Panc1 (cell line): Measurements from ENCODE around the gene ITPR2.

Experiments
- POLR2AphosphoS5 ChIP-seq: IDR thresholded peaks from 2 replicates; pipeline ENCODE4 v1.6.1; 2012; ENCODE audit warnings: mild to moderate bottlenecking, low read depth, low read length, moderate library complexity
- TCF7L2 ChIP-seq: IDR thresholded peaks from 2 replicates; pipeline ENCODE4 v1.6.1; 2011; ENCODE audit warnings: mild to moderate bottlenecking, low read depth, low read length, inconsistent platforms

GRCh38 chr12:26661399-26661798 is 171.6 kb downstream of the ITPR2 start:
- TF ChIP-seq TCF7L2 (no peak), POLR2AphosphoS5 (no peak)
